ENCODE data around the gene PRSS37.

The PRSS37 gene

GRCh38 chr7:141880960-141881359, 39.7 kb upstream of the PRSS37 start:
- no peaks in the 10 kb centered on the region for H3K27me3 ChIP-seq (replicated peaks; ENCODE audit: insufficient read depth, low read length)
- H3K27ac ChIP-seq (ENCODE audit: low read length) = no peak overlapping the region
- H3F3A ChIP-seq (ENCODE audit: insufficient read depth, low read length) = no peaks in the 10 kb centered on the region
- TF ChIP-seq EZH2 (optimal IDR thresholded peaks at IDR 0.05; ENCODE audit: low read depth, low read length) = no peak
- no peak for TF ChIP-seq CTCF (IDR thresholded peaks at IDR 0.05; ENCODE audit: low read length)
- TF ChIP-seq EZH2phosphoT487 (IDR thresholded peaks at IDR 0.05; ENCODE audit: low read length) = no peak
- H2AFZ ChIP-seq (ENCODE audit: low read length) = no peak overlapping the region
- H3K36me3 ChIP-seq (replicated peaks; ENCODE audit: insufficient read depth, low read length) = no peaks in the 10 kb centered on the region
- H3K4me2 ChIP-seq (ENCODE audit: low read depth, low read length) = no peak overlapping the region
- no peaks in the 10 kb centered on the region for H3K79me2 ChIP-seq (ENCODE audit: low read length)
- H3K4me1 ChIP-seq (ENCODE audit: low read length) = no peaks in the 10 kb centered on the region
- H3K9me3 ChIP-seq (replicated peaks; ENCODE audit: insufficient read depth, low read length) = no peaks in the 10 kb centered on the region
- no peak overlapping the region for H3K9ac ChIP-seq (ENCODE audit: low read length)
- no peak overlapping the region for H3K4me3 ChIP-seq (ENCODE audit: low read length)
- H3K9me2 ChIP-seq (replicated peaks; ENCODE audit: insufficient read depth, low read length) = no peaks in the 10 kb centered on the region
- no peak for DNase-seq
- no peaks in the 10 kb centered on the region for H4K20me1 ChIP-seq (ENCODE audit: insufficient read depth, low read length)

DNA sequence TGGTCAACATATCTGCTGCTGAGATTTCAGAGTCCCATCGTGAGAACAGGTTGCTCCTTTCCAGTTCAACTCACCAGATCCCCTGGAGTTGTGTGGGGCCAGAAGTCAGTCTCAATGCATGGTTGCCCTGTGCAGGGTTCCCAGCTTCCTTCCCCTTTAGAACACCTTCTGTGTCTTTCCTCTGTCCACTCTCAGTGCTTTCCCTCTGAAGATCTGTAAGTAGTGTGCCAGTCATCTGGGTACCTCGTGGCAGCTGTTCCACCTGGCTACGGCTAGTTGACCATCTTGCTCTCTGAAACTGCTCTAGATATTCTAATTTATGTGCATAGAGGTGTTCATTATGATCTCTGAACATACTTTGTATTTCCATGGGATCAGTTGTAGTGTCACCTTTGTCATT, 36.1 kb upstream of the PRSS37 start:
- no peaks in the 10 kb centered on the region for H3K9me2 ChIP-seq (replicated peaks; ENCODE audit: insufficient read depth, low read length)
- peaks cover 19% of the 10 kb centered on the region for H3K4me1 ChIP-seq (ENCODE audit: low read length)
- TF ChIP-seq CTCF (IDR thresholded peaks at IDR 0.05; ENCODE audit: low read length) (no peak), EZH2phosphoT487 (IDR thresholded peaks at IDR 0.05; ENCODE audit: low read length) (no peak), EZH2 (optimal IDR thresholded peaks at IDR 0.05; ENCODE audit: low read depth, low read length) (no peak)

DNA sequence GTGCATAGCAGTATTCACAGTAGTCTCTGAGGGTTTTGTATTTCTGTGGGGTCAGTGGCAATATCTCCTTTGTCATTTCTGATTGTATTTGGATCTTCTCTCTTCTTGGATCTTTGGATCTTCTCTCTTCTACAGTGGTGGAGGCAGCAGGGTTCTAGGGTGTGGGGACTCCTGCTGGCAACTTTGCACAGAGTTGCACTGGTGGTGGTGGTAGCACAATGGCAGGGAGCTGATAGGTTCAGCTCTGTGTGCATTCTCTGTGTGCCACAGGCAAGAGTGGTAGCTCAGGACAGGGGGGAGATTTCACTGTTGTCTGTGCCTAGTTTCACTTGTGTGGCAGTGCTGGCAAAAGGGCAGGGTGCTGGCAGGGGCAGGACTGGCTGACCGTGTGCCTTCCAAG, 35.1 kb upstream of the PRSS37 start:
- Histone ChIP-seq H4K20me1 (ENCODE audit: insufficient read depth, low read length) (no peaks in the 10 kb centered on the region), H3K4me1 (ENCODE audit: low read length) (peaks cover 23% of the 10 kb centered on the region), H3K4me2 (ENCODE audit: low read depth, low read length) (no peak overlapping the region), H3F3A (ENCODE audit: insufficient read depth, low read length) (peaks cover 8% of the 10 kb centered on the region), H3K9me3 (replicated peaks; ENCODE audit: insufficient read depth, low read length) (no peaks in the 10 kb centered on the region), H3K9me2 (replicated peaks; ENCODE audit: insufficient read depth, low read length) (no peaks in the 10 kb centered on the region), H3K27ac (ENCODE audit: low read length) (no peak overlapping the region), H3K79me2 (ENCODE audit: low read length) (no peaks in the 10 kb centered on the region), H3K9ac (ENCODE audit: low read length) (no peak overlapping the region), H2AFZ (ENCODE audit: low read length) (no peak overlapping the region), H3K27me3 (replicated peaks; ENCODE audit: insufficient read depth, low read length) (no peaks in the 10 kb centered on the region), H3K36me3 (replicated peaks; ENCODE audit: insufficient read depth, low read length) (no peaks in the 10 kb centered on the region), H3K4me3 (ENCODE audit: low read length) (no peak overlapping the region)
- TF ChIP-seq CTCF (IDR thresholded peaks at IDR 0.05; ENCODE audit: low read length) (no peak), EZH2phosphoT487 (IDR thresholded peaks at IDR 0.05; ENCODE audit: low read length) (no peak), EZH2 (optimal IDR thresholded peaks at IDR 0.05; ENCODE audit: low read depth, low read length) (no peak)
- no peak for DNase-seq

More for the DNA sequence above, 36.1 kb upstream of the PRSS37 start:
- Histone ChIP-seq H3K79me2 (ENCODE audit: low read length) (no peaks in the 10 kb centered on the region), H2AFZ (ENCODE audit: low read length) (no peak overlapping the region), H3F3A (ENCODE audit: insufficient read depth, low read length) (peaks cover 8% of the 10 kb centered on the region), H3K27ac (ENCODE audit: low read length) (no peak overlapping the region), H4K20me1 (ENCODE audit: insufficient read depth, low read length) (no peaks in the 10 kb centered on the region), H3K36me3 (replicated peaks; ENCODE audit: insufficient read depth, low read length) (no peaks in the 10 kb centered on the region), H3K27me3 (replicated peaks; ENCODE audit: insufficient read depth, low read length) (no peaks in the 10 kb centered on the region), H3K4me2 (ENCODE audit: low read depth, low read length) (no peak overlapping the region), H3K9ac (ENCODE audit: low read length) (no peak overlapping the region), H3K9me3 (replicated peaks; ENCODE audit: insufficient read depth, low read length) (no peaks in the 10 kb centered on the region), H3K4me3 (ENCODE audit: low read length) (no peak overlapping the region)
- DNase-seq = no peak
